Upper lobe of right lung (tissue), 1 donor: ENCODE results near the gene THSD4. TPM values are rescaled to one million over a fixed set of nuclear protein-coding genes. Genes with fewer than 3 reads are reported as not detected.

Experiments
- ATAC-seq: fragments of 200-7000 bp; cut with Tn5 transposase; one replicate; pipeline ENCODE4 v1.9.1; 2020; ENCODE audit warnings: mild to moderate bottlenecking, moderate library complexity
- DNase-seq: peaks from one replicate; pipeline ENCODE4 v3.0.0-alpha.2; 2020
- H3K27ac ChIP-seq: fragments of 200-600 bp; one replicate; pipeline ENCODE4 v1.8.0; 2022
- H3K27me3 ChIP-seq: fragments of 200-600 bp; one replicate; pipeline ENCODE4 v1.8.0; 2022; ENCODE audit warnings: mild to moderate bottlenecking
- H3K36me3 ChIP-seq: fragments of 200-600 bp; one replicate; pipeline ENCODE4 v1.8.0; 2022
- H3K4me1 ChIP-seq: fragments of 200-600 bp; one replicate; pipeline ENCODE4 v1.8.0; 2022
- H3K4me3 ChIP-seq: fragments of 200-600 bp; one replicate; pipeline ENCODE4 v1.8.0; 2022; ENCODE audit warnings: mild to moderate bottlenecking
- H3K9me3 ChIP-seq: fragments of 200-600 bp; one replicate; pipeline ENCODE4 v1.8.0; 2022
- CTCF ChIP-seq: fragments of 200-600 bp; IDR thresholded peaks from one replicate; pipeline ENCODE4 v1.8.0; 2022; ENCODE audit warnings: antibody characterized with exemption
- intact Hi-C: fragments of 100-400 bp; cut with DNase I; formaldehyde crosslinking; loops from one replicate; pipeline ENCODE4 v1.11.0; 2022
- total RNA-seq: library from RNA; stranded (reverse); fragmentation: NEBNext Ultra II Directional; extraction: Animal tissue kit (Norgen Biotek cat#: 25700); gene quantifications from one replicate; pipeline ENCODE4 v1.2.1, GENCODE V29; 2021
- donor health status: DM: no; HTN: yes; CAD: no; lungs with severe emphysema.

Gene THSD4
- total RNA-seq, 1 donor from 2014 or later: 25.6 TPM

- no peak for TF ChIP-seq CTCF
- no peaks in the 10 kb centered on the region for H3K36me3 ChIP-seq
- no peaks in the 10 kb centered on the region for H3K9me3 ChIP-seq
- no peak for ATAC-seq
- no peak overlapping the region for H3K27ac ChIP-seq
- H3K4me1 ChIP-seq: no peaks in the 10 kb centered on the region
- DNase-seq: no peak
- H3K27me3 ChIP-seq: no peaks in the 10 kb centered on the region
- no peak overlapping the region for H3K4me3 ChIP-seq
- intact Hi-C loops: no loop called here
Measured at GRCh38 chr15:71348597-71348996, 233.3 kb downstream of the THSD4 start.

GRCh38 chr15:71349336-71349735, 234.1 kb downstream of the THSD4 start:
- no peak for ATAC-seq
- intact Hi-C loops: no loop called here
- Histone ChIP-seq H3K4me1 (no peaks in the 10 kb centered on the region), H3K27ac (no peak overlapping the region), H3K36me3 (no peaks in the 10 kb centered on the region), H3K9me3 (no peaks in the 10 kb centered on the region), H3K27me3 (no peaks in the 10 kb centered on the region), H3K4me3 (no peak overlapping the region)
- TF ChIP-seq CTCF: no peak
- no peak for DNase-seq

- no peak for ATAC-seq
- Histone ChIP-seq H3K27ac (no peak overlapping the region), H3K27me3 (no peaks in the 10 kb centered on the region), H3K9me3 (no peaks in the 10 kb centered on the region), H3K4me3 (no peak overlapping the region), H3K36me3 (no peaks in the 10 kb centered on the region), H3K4me1 (no peaks in the 10 kb centered on the region)
- no peak for TF ChIP-seq CTCF
- DNase-seq: no peak
- intact Hi-C loops: no loop called here
Measured at GRCh38 chr15:71349736-71350526, 234.7 kb downstream of the THSD4 start.

- Histone ChIP-seq H3K9me3 (no peaks in the 10 kb centered on the region), H3K36me3 (no peaks in the 10 kb centered on the region), H3K27me3 (no peaks in the 10 kb centered on the region), H3K27ac (no peak overlapping the region), H3K4me1 (no peaks in the 10 kb centered on the region), H3K4me3 (no peak overlapping the region)
- ATAC-seq (no peak), DNase-seq (no peak)
- TF ChIP-seq CTCF: no peak
- intact Hi-C loops: no loop called here
Measured at GRCh38 chr15:71350622-71351378, 235.5 kb downstream of the THSD4 start.

GRCh38 chr15:71352125-71352524, 236.9 kb downstream of the THSD4 start:
- no peak overlapping the region for H3K27ac ChIP-seq

More at GRCh38 chr15:71352125-71352524, 236.9 kb downstream of the THSD4 start:
- H3K4me3 ChIP-seq: no peak overlapping the region
- DNase-seq (no peak), ATAC-seq (no peak)
- H3K9me3 ChIP-seq: no peaks in the 10 kb centered on the region
- no peak for TF ChIP-seq CTCF
- H3K36me3 ChIP-seq: no peaks in the 10 kb centered on the region
- peaks cover 4% of the 10 kb centered on the region for H3K4me1 ChIP-seq
- intact Hi-C loops: no loop called here
- H3K27me3 ChIP-seq: no peaks in the 10 kb centered on the region
